Astrocyte of the spinal cord (primary cell): ENCODE measurements around the gene ARL8B.

Experiments used
- DNase-seq: peaks from one replicate; pipeline ENCODE4 v3.0.0; 2011; ENCODE audit warnings: low read depth, low spot score
- H3K4me3 ChIP-seq: 2 replicates; pipeline ENCODE4 v1.5.1; 2011; ENCODE audit warnings: low read depth, mild to moderate bottlenecking, low read length, moderate library complexity
- in situ Hi-C: cut with HindIII; loops from 2 replicates; pipeline ENCODE4 v1.10.0; 2017; ENCODE audit warnings: low sequenced_read_pairs
- TF ChIP-seq, protein P1 (sequence below): IDR thresholded peaks from 2 replicates; pipeline ENCODE4 v1.5.1; 2012; ENCODE audit warnings: low read depth, mild to moderate bottlenecking, low read length, inconsistent platforms

ARL8B gene

GRCh38 chr3:5185093-5185673 lies 63.1 kb downstream of the ARL8B start:
- H3K4me3 ChIP-seq, result no peak overlapping the region
- DNase-seq, result no peak
- in situ Hi-C loops, result no loop called here
- TF ChIP-seq, protein P1, sequence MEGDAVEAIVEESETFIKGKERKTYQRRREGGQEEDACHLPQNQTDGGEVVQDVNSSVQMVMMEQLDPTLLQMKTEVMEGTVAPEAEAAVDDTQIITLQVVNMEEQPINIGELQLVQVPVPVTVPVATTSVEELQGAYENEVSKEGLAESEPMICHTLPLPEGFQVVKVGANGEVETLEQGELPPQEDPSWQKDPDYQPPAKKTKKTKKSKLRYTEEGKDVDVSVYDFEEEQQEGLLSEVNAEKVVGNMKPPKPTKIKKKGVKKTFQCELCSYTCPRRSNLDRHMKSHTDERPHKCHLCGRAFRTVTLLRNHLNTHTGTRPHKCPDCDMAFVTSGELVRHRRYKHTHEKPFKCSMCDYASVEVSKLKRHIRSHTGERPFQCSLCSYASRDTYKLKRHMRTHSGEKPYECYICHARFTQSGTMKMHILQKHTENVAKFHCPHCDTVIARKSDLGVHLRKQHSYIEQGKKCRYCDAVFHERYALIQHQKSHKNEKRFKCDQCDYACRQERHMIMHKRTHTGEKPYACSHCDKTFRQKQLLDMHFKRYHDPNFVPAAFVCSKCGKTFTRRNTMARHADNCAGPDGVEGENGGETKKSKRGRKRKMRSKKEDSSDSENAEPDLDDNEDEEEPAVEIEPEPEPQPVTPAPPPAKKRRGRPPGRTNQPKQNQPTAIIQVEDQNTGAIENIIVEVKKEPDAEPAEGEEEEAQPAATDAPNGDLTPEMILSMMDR, result no peak

- H3K4me3 ChIP-seq, result peak overlapping the region; percentile 56
- no peak for DNase-seq
Observed at GRCh38 chr3:5186089-5186857, 64.2 kb downstream of the ARL8B start.

DNA sequence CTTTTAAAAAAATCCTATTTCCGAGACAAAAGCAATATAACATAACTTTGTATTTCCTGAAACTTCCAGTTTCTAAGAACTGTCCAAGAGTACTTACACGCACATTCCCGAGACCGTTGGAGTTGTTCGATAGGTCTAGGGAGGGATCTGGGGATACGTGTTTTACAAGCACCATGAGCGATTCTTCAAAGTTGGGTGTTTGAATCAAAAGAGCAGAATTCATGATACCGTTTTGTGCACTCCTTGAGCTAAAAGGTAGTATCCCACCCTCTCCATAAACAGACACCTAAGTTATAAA lies 64.7 kb downstream of the ARL8B start:
- in situ Hi-C loops, result no loop called here
- DNase-seq, result peak; percentile 53
- H3K4me3 ChIP-seq, result peak overlapping the region; percentile 56
- TF ChIP-seq, protein P1, result no peak

More at GRCh38 chr3:5186089-5186857, 64.2 kb downstream of the ARL8B start:
- TF ChIP-seq, protein P1, result no peak
- in situ Hi-C loops, result no loop called here

GRCh38 chr3:5187156-5187919 lies 65.2 kb downstream of the ARL8B start, which contains the start of gene EDEM1:
Gene EDEM1, plus strand, starts transcription at chr3:5187707. Its CDS starts 99 bp downstream, at chr3:5187806.
- TF ChIP-seq, protein P1, result no peak
- DNase-seq, result peak; percentile 96
- in situ Hi-C loops, result no loop called here
- peak within 1 kb of the TSS; percentile 88 for H3K4me3 ChIP-seq

DNA sequence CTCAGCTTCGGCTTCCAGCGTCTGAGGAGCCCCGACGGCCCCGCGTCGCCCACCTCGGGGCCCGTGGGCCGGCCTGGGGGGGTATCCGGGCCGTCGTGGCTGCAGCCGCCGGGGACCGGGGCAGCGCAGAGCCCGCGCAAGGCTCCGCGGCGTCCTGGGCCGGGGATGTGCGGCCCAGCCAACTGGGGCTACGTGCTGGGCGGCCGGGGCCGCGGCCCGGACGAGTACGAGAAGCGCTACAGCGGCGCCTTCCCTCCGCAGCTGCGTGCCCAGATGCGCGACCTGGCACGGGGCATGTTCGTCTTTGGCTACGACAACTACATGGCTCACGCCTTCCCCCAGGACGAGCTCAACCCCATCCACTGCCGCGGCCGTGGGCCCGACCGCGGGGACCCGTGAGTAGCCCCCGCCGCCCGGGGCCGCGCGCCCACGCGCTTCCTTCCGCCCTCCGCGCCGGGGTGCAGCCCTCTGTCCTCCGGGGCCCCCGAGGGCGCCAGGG lies 65.9 kb downstream of the ARL8B start:
- no peak for DNase-seq
- in situ Hi-C loops, result no loop called here
- peak overlapping the region; percentile 88 for H3K4me3 ChIP-seq
- TF ChIP-seq, protein P1, result no peak

DNA sequence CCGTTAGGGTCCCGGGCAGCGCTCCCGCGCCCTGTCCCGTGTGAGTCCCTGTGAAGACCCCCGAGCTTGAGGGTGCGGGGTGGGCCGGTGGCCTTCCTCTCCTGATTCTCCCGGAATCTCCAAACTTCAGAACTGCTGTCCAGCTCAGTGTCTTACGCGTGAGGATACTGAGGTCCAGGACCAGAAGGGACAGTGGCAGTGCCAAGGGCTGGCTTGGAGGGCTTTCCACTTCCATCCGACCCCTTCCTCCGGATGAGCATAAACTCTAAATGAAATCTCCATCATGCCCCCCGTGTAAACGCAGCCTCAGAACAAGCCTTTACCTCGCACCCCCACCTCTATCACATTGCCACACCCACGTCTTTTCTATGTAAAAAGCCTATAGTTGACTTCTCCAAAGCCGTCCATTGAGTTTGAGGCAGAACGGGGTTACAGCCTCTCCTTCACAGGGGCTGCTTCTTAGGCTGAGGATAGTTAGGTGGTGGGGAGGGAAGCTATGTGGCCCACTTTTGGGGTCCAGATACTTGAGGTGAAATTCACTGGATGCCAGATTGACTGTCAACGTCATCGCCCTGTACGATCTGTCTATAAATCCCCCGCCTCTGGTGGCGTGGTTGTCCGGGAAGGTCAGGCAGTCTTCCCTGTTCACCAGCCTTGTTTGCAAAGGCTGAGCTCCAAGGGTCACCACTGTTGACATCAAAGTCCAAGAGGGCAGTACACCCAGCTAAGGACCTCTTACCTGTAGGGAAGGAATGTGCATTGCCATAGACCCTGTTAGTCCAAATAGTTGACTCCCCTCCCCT lies 66.5 kb downstream of the ARL8B start:
- H3K4me3 ChIP-seq, result peak overlapping the region; percentile 88
- peak; percentile 33 for DNase-seq

More for the DNA sequence above, 66.5 kb downstream of the ARL8B start:
- in situ Hi-C loops, result no loop called here
- TF ChIP-seq, protein P1, result no peak
